T-helper 17 cell (primary cell): ENCODE data around the gene PACS2. TPM values are rescaled to one million over a fixed set of nuclear protein-coding genes. Genes with fewer than 3 reads are reported as not detected.
"Not testable (repeated sequence)": the region's sequence is repeated elsewhere in the genome, so short reads cannot be mapped to it uniquely, and the experiment has no call there.

Source experiments
- ATAC-seq: fragments of 150-1000 bp; cut with Tn5 transposase; 2 replicates; pipeline ENCODE4 v1.10.0; 2021; ENCODE audit warnings: mild to moderate bottlenecking, moderate library complexity
- DNase-seq, 3 donors: peaks; one replicate each; pipeline versions ENCODE4 v3.0.0 to v3.0.0-alpha.2; 2020 to 2021
- H3K9me3 ChIP-seq: one replicate; pipeline ENCODE4 v1.7.0; 2013; ENCODE audit warnings: low read length, mild to moderate bottlenecking; ENCODE audit not compliant: control insufficient read depth, poor library complexity, severe bottlenecking
- H3K27ac Mint-ChIP-seq: one replicate; pipeline ENCODE4 v1.8.0; 2022; ENCODE audit warnings: mild to moderate bottlenecking, moderate library complexity, mixed read lengths
- H3K27me3 Mint-ChIP-seq: one replicate; pipeline ENCODE4 v1.8.0; 2022; ENCODE audit warnings: mixed read lengths
- H3K36me3 Mint-ChIP-seq: one replicate; pipeline ENCODE4 v1.8.0; 2022; ENCODE audit warnings: low read depth, mixed read lengths
- H3K4me1 Mint-ChIP-seq: one replicate; pipeline ENCODE4 v1.8.0; 2022; ENCODE audit warnings: mild to moderate bottlenecking, mixed read lengths
- H3K4me3 Mint-ChIP-seq: one replicate; pipeline ENCODE4 v1.8.0; 2022; ENCODE audit warnings: mild to moderate bottlenecking, moderate library complexity, mixed read lengths
- total RNA-seq, 4 donors: library from RNA in 2 of 4; stranded (reverse) in 2 of 4; gene quantifications; one replicate each; pipeline ENCODE4 v1.2.3 and lab custom pipeline; 2022 to 2026

PACS2 gene
- total RNA-seq, 2 donors from 2014 or later: 56.0 to 64.9 TPM

- no peaks in the 10 kb centered on the region for H3K9me3 ChIP-seq
- H3K27me3 Mint-ChIP-seq: no peaks in the 10 kb centered on the region
- H3K36me3 Mint-ChIP-seq: no peaks in the 10 kb centered on the region
- H3K27ac Mint-ChIP-seq: peak overlapping the region; percentile 75
- H3K4me3 Mint-ChIP-seq: peak overlapping the region; percentile 87
- DNase-seq: no peak
- no peak for ATAC-seq
- H3K4me1 Mint-ChIP-seq: peaks cover 19% of the 10 kb centered on the region
These were observed 14.7 kb upstream of the PACS2 start for GRCh38 chr14:105299654-105300541.

DNA sequence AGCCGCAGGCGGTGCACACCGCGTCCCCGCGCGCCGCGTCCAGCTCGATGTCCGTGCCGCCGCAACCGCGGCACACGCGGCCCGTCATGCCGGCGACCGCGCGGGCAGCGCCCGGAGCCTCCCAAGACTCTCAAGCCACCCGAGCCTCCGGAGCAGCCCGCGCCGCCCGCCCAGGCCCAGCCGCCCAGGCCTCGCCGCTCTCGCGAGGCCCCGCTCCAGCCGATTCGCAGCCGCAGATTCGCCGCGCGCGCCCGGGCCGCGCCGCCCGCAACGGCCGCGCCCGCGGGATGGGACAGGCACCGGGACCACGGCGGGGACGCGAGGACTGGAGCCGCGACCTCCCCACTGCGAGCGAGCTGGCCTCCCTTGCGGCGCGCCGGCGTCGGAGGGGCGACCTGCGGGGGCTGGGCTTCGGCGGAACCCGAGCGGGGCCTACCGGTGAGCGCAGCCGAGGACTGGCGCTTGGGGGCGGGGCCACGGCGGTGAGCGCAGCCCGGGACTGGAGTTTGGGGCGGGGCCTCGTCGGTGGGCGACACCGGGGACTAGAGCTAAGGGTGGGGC is 13.9 kb upstream of the PACS2 start, which contains the start of gene BRF1:
Gene BRF1 (minus strand): TSS at position 460 of the 561 bp plus-strand sequence. CDS start 372 bp downstream, at position 88.
- peaks cover 25% of the 10 kb centered on the region for H3K4me1 Mint-ChIP-seq
- no peaks in the 10 kb centered on the region for H3K36me3 Mint-ChIP-seq
- peak; percentile 95 to 99 (median 97) for DNase-seq
- H3K9me3 ChIP-seq: no peaks in the 10 kb centered on the region
- H3K4me3 Mint-ChIP-seq: peak within 1 kb of the TSS; percentile 89
- no peaks in the 10 kb centered on the region for H3K27me3 Mint-ChIP-seq
- H3K27ac Mint-ChIP-seq: peak within 1 kb of the TSS; percentile 75
- peak; percentile 91 for ATAC-seq

DNA sequence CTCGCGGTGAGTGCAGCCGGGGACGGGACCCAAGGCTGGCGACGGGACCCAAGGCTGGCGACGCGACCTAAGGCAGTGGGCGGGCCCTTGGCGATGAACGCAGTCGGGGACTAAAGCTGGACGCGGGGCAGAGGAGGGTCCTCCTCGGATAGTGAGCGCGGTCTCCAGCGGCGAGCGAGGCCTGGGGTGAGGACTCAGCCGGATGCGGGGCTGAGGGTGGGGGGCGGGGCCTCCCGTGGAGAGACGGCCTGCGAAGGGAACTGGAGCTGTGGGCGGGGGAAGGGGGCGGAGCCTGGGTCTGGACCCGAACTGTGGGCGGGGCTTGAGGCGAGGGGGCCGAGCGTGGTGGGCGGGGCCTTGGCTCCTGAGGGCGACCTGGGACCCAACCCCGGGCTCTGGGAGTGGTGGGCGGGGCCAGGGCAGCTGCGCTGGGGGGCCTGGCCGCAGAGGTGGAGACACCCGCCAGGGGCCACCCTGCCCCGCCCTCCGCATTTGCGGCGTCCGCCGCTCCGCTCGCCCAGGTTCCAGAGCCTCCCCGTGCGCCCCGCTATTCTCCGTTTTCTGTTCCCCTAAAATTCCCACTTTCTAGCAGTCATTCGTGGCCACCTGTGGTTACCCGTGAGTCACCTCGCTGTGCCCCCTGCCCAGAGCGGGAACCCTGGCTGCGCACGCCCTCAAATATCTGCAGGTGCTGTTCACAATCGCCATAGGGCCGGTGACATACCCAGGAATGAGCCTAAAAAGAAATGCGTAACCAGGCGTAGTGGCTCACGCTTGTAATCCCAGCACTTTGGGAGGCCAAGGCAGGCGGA is 13.2 kb upstream of the PACS2 start:
- H3K9me3 ChIP-seq: no peaks in the 10 kb centered on the region
- Mint-ChIP-seq H3K27ac (peak overlapping the region; percentile 37), H3K4me1 (peaks cover 25% of the 10 kb centered on the region), H3K27me3 (no peaks in the 10 kb centered on the region), H3K4me3 (peak overlapping the region; percentile 89), H3K36me3 (no peaks in the 10 kb centered on the region)
- peak; percentile 91 to 100 (median 98) for DNase-seq
- ATAC-seq: peak; percentile 82

DNA sequence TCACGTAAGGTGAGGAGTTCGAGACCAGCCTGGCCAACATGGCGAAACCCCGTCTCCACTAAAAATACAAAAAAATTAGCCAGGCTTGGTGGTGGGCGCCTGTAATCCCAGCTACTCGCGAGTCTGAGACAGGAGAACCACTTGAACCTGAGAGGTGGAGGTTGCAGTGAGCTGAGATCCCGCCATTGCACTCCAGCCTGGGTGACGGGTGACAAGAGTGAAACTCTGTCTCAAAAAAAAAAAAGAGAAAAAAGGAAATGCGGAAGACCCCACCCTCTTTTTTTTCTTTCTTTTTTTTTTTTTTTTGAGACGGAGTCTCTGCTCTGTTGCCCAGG is 12.7 kb upstream of the PACS2 start:
- H3K27me3 Mint-ChIP-seq, H3K36me3 Mint-ChIP-seq, DNase-seq, ATAC-seq, H3K9me3 ChIP-seq: not testable (repeated sequence)
- H3K27ac Mint-ChIP-seq: peak overlapping the region; percentile 37
- peaks cover 25% of the 10 kb centered on the region for H3K4me1 Mint-ChIP-seq
- peak overlapping the region; percentile 89 for H3K4me3 Mint-ChIP-seq

- H3K9me3 ChIP-seq: no peaks in the 10 kb centered on the region
- Mint-ChIP-seq H3K27me3 (no peaks in the 10 kb centered on the region), H3K4me1 (peaks cover 20% of the 10 kb centered on the region), H3K4me3 (no peak overlapping the region), H3K27ac (no peak overlapping the region), H3K36me3 (no peaks in the 10 kb centered on the region)
- ATAC-seq: no peak
- no peak for DNase-seq
These were observed 10.6 kb upstream of the PACS2 start for GRCh38 chr14:105303949-105304348.

- no peak for ATAC-seq
- no peaks in the 10 kb centered on the region for H3K9me3 ChIP-seq
- no peak overlapping the region for H3K4me3 Mint-ChIP-seq
- no peaks in the 10 kb centered on the region for H3K27me3 Mint-ChIP-seq
- no peak overlapping the region for H3K27ac Mint-ChIP-seq
- peaks cover 17% of the 10 kb centered on the region for H3K4me1 Mint-ChIP-seq
- DNase-seq: no peak
- no peaks in the 10 kb centered on the region for H3K36me3 Mint-ChIP-seq
These were observed 10.0 kb upstream of the PACS2 start for GRCh38 chr14:105304565-105304964.

- no peak overlapping the region for H3K4me3 Mint-ChIP-seq
- ATAC-seq (no peak), DNase-seq (no peak)
- H3K9me3 ChIP-seq: no peaks in the 10 kb centered on the region
- peaks cover 13% of the 10 kb centered on the region for H3K4me1 Mint-ChIP-seq
- H3K36me3 Mint-ChIP-seq: no peaks in the 10 kb centered on the region
- H3K27ac Mint-ChIP-seq: no peak overlapping the region
- no peaks in the 10 kb centered on the region for H3K27me3 Mint-ChIP-seq
These were observed 9.2 kb upstream of the PACS2 start for GRCh38 chr14:105305345-105305744.

GRCh38 chr14:105305791-105306190 is 8.8 kb upstream of the PACS2 start:
- Mint-ChIP-seq H3K27ac (no peak overlapping the region), H3K4me1 (peaks cover 13% of the 10 kb centered on the region), H3K4me3 (no peak overlapping the region), H3K36me3 (no peaks in the 10 kb centered on the region), H3K27me3 (no peaks in the 10 kb centered on the region)
- no peaks in the 10 kb centered on the region for H3K9me3 ChIP-seq
- no peak for DNase-seq
- ATAC-seq: no peak

- Mint-ChIP-seq H3K27me3 (no peaks in the 10 kb centered on the region), H3K27ac (no peak overlapping the region), H3K36me3 (no peaks in the 10 kb centered on the region), H3K4me1 (peaks cover 11% of the 10 kb centered on the region), H3K4me3 (no peak overlapping the region)
- no peak for ATAC-seq
- DNase-seq: no peak
- no peaks in the 10 kb centered on the region for H3K9me3 ChIP-seq
These were observed 7.4 kb upstream of the PACS2 start for GRCh38 chr14:105307052-105307727.

GRCh38 chr14:105309371-105309770 is 5.2 kb upstream of the PACS2 start:
- DNase-seq (no peak), ATAC-seq (no peak)
- Mint-ChIP-seq H3K4me3 (no peak overlapping the region), H3K27ac (no peak overlapping the region), H3K36me3 (no peaks in the 10 kb centered on the region), H3K4me1 (peaks cover 10% of the 10 kb centered on the region), H3K27me3 (no peaks in the 10 kb centered on the region)
- H3K9me3 ChIP-seq: no peaks in the 10 kb centered on the region

DNA sequence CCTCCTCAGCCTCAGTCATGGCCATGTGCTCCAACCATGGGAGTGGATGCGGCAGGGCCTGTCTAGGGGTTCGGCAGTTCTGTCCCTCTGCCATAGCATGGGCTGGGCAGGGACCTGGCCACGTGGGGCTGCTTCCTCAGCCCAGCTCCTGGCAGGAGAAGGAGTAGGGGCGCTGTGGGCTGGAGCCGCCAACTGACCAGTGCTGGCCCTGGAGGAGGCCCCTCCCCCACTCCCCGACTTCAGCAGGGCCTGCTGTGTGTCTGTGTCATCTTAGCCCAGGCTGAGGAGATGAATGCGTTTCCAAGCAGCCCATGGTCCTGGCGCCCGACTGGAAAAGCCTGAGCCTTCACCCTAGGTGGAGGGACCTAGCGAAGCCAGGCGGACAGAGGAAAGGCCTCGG is 2.7 kb upstream of the PACS2 start:
- ATAC-seq: no peak
- no peaks in the 10 kb centered on the region for H3K36me3 Mint-ChIP-seq

DNA sequence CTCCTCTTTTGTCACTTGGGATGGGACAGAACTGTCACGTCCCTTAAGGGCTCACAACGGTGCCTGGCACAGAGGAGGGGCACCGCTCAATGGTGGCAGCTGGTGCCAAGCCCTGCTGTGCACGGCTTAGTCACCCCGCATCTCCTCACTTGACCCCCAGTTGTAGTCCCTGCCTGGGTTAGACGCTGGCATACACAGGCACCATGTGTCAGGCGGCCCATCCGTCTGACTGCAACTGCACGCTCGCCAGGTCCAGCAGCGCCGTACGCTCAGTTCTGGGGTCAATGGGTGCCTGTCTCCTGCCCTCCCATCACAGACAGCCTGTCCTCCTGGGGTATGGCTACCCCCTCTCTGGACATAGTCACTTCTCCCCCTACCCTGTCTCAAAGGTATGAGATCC is 1.6 kb upstream of the PACS2 start:
- no peak overlapping the region for H3K4me3 Mint-ChIP-seq
- no peak for DNase-seq
- no peaks in the 10 kb centered on the region for H3K9me3 ChIP-seq
- no peaks in the 10 kb centered on the region for H3K27me3 Mint-ChIP-seq
- no peak for ATAC-seq
- H3K36me3 Mint-ChIP-seq: no peaks in the 10 kb centered on the region
- H3K4me1 Mint-ChIP-seq: peaks cover 15% of the 10 kb centered on the region
- H3K27ac Mint-ChIP-seq: peak overlapping the region; percentile 82

More for the DNA sequence above, 2.7 kb upstream of the PACS2 start:
- no peaks in the 10 kb centered on the region for H3K27me3 Mint-ChIP-seq
- no peak overlapping the region for H3K27ac Mint-ChIP-seq
- no peak for DNase-seq
- H3K9me3 ChIP-seq: no peaks in the 10 kb centered on the region
- no peak overlapping the region for H3K4me3 Mint-ChIP-seq
- peaks cover 13% of the 10 kb centered on the region for H3K4me1 Mint-ChIP-seq
